Neutrophil (primary cell): ENCODE measurements around the gene DHRS13.

Experiments
- H3K27ac ChIP-seq: fragments of 200-600 bp; sonication (generic); 2 replicates; pipeline ENCODE4 v1.5.1; 2016; ENCODE audit warnings: mild to moderate bottlenecking, moderate library complexity
- H3K27me3 ChIP-seq: fragments of 200-600 bp; sonication (generic); 2 replicates; pipeline ENCODE4 v1.6.0; 2016; ENCODE audit warnings: mild to moderate bottlenecking
- H3K36me3 ChIP-seq: fragments of 200-600 bp; sonication (generic); 2 replicates; pipeline ENCODE4 v1.5.1; 2017
- H3K4me1 ChIP-seq, 2 experiments: fragments of 200-600 bp in 1 of 2; sonication (generic) in 1 of 2; 1 replicate in 1 of 2; 2 replicates in 1 of 2; pipeline versions ENCODE4 v1.5.1 to v1.6.1; 2013 to 2016; ENCODE audit warnings: low read depth in 1 of 2, low read length in 1 of 2, mild to moderate bottlenecking in 1 of 2, moderate library complexity in 1 of 2; ENCODE audit not compliant: control insufficient read depth in 1 of 2, insufficient read depth in 1 of 2
- H3K4me3 ChIP-seq, 2 experiments: fragments of 200-600 bp in 1 of 2; sonication (generic) in 1 of 2; 1 replicate in 1 of 2; 2 replicates in 1 of 2; pipeline ENCODE4 v1.5.1; 2013 to 2016; ENCODE audit warnings: low read depth in 1 of 2, low read length in 1 of 2, mild to moderate bottlenecking in 1 of 2, moderate library complexity in 1 of 2
- H3K9me3 ChIP-seq: fragments of 200-600 bp; sonication (generic); 2 replicates; pipeline ENCODE4 v1.5.1; 2016
- TF ChIP-seq, protein P1 (sequence below): fragments of 200-600 bp; sonication (generic); IDR thresholded peaks from 2 replicates; pipeline ENCODE4 v1.5.1; 2016; ENCODE audit warnings: antibody characterized with exemption

DHRS13 gene

GRCh38 chr17:28858801-28859355, 44.0 kb downstream of the DHRS13 start:
- H3K4me3 ChIP-seq, result no peak overlapping the region
- peaks cover 25% of the 10 kb centered on the region for H3K36me3 ChIP-seq
- no peak overlapping the region for H3K27ac ChIP-seq
- H3K4me1 ChIP-seq, result peaks cover 11 to 12% of the 10 kb centered on the region in 2 experiments
- no peaks in the 10 kb centered on the region for H3K9me3 ChIP-seq
- TF ChIP-seq, protein P1, sequence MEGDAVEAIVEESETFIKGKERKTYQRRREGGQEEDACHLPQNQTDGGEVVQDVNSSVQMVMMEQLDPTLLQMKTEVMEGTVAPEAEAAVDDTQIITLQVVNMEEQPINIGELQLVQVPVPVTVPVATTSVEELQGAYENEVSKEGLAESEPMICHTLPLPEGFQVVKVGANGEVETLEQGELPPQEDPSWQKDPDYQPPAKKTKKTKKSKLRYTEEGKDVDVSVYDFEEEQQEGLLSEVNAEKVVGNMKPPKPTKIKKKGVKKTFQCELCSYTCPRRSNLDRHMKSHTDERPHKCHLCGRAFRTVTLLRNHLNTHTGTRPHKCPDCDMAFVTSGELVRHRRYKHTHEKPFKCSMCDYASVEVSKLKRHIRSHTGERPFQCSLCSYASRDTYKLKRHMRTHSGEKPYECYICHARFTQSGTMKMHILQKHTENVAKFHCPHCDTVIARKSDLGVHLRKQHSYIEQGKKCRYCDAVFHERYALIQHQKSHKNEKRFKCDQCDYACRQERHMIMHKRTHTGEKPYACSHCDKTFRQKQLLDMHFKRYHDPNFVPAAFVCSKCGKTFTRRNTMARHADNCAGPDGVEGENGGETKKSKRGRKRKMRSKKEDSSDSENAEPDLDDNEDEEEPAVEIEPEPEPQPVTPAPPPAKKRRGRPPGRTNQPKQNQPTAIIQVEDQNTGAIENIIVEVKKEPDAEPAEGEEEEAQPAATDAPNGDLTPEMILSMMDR, result no peak
- H3K27me3 ChIP-seq, result no peaks in the 10 kb centered on the region

GRCh38 chr17:28857905-28858800, 44.7 kb downstream of the DHRS13 start:
- Histone ChIP-seq H3K36me3 (peaks cover 25% of the 10 kb centered on the region), H3K9me3 (no peaks in the 10 kb centered on the region), H3K4me3 (no peak overlapping the region), H3K4me1 (peaks cover 11 to 12% of the 10 kb centered on the region in 2 experiments), H3K27ac (no peak overlapping the region), H3K27me3 (no peaks in the 10 kb centered on the region)
- TF ChIP-seq, protein P1, result no peak

GRCh38 chr17:28856028-28856574, 46.8 kb downstream of the DHRS13 start:
- TF ChIP-seq, protein P1, result no peak
- H3K4me1 ChIP-seq, result peaks cover 11 to 12% of the 10 kb centered on the region in 2 experiments
- H3K9me3 ChIP-seq, result no peaks in the 10 kb centered on the region
- H3K27me3 ChIP-seq, result no peaks in the 10 kb centered on the region
- H3K36me3 ChIP-seq, result peaks cover 25% of the 10 kb centered on the region
- no peak overlapping the region for H3K4me3 ChIP-seq
- H3K27ac ChIP-seq, result no peak overlapping the region

DNA sequence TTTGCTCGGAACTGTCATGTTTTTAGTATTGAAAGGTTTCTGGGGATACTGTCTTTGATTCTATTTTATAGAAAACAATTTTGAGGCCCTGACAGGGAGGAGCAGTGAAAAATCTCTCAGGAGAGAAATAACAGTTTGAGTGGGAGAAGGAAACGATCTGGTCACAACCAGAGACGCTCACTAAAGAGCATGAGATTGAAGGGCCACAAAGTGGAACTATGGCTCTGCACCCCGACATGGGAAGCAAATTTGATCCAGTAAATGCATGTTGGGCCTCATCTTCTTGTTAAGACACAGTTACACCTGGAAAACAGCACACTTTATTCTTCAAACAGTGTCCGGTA, 47.6 kb downstream of the DHRS13 start:
- H3K4me3 ChIP-seq, result peak overlapping the region; percentile 58 to 70
- no peaks in the 10 kb centered on the region for H3K27me3 ChIP-seq
- H3K36me3 ChIP-seq, result peaks cover 19% of the 10 kb centered on the region
- H3K9me3 ChIP-seq, result no peaks in the 10 kb centered on the region
- H3K4me1 ChIP-seq, result peaks cover 11 to 12% of the 10 kb centered on the region in 2 experiments
- TF ChIP-seq, protein P1, result no peak
- H3K27ac ChIP-seq, result peak overlapping the region; percentile 60

- TF ChIP-seq, protein P1, result no peak
- Histone ChIP-seq H3K4me3 (peak within 1 kb of the TSS; percentile 58 to 70), H3K27ac (peak within 1 kb of the TSS; percentile 60), H3K36me3 (peaks cover 18% of the 10 kb centered on the region), H3K9me3 (no peaks in the 10 kb centered on the region), H3K4me1 (peaks cover 11 to 12% of the 10 kb centered on the region in 2 experiments), H3K27me3 (no peaks in the 10 kb centered on the region)
Measured at GRCh38 chr17:28854457-28855335, 48.2 kb downstream of the DHRS13 start, which contains the start of gene ERAL1. ERAL1 (plus strand) TSS chr17:28855016; CDS start chr17:28855035, 19 bp downstream.
